Measurements from ENCODE around the gene C1orf21.

DNA sequence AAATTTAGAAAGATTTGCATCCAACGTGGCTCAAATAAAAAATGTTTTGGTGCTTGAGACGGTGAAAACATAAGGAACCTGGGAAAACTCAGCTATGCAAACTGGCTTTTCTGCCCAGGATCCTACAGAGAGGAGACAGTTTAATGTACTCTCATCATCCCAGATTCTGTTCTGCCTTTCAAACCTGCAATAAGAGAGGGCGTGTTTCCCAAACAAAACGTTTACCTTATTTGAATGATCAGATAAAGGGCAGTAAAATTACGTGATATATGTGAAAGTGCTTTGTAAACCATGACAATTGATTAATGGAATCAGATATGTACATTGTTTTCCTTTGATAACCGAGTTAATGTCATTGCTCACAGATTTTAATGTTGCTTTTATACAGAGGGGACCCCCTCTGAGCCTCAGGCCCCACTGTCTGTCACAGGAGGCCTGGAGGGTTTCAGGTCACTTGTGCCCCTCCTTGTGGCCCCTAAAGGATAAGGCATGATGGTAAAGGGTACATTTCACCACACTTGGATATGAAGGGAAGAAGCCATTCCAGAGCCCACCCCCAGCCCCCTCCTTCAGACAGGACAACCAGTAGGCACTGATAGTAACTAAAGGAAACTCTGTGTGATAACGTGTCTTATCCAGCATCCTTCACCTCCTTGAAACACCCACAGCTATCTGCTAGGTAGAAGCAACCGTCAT is 210.3 kb downstream of the C1orf21 start:
- TF ChIP-seq, protein P1, sequence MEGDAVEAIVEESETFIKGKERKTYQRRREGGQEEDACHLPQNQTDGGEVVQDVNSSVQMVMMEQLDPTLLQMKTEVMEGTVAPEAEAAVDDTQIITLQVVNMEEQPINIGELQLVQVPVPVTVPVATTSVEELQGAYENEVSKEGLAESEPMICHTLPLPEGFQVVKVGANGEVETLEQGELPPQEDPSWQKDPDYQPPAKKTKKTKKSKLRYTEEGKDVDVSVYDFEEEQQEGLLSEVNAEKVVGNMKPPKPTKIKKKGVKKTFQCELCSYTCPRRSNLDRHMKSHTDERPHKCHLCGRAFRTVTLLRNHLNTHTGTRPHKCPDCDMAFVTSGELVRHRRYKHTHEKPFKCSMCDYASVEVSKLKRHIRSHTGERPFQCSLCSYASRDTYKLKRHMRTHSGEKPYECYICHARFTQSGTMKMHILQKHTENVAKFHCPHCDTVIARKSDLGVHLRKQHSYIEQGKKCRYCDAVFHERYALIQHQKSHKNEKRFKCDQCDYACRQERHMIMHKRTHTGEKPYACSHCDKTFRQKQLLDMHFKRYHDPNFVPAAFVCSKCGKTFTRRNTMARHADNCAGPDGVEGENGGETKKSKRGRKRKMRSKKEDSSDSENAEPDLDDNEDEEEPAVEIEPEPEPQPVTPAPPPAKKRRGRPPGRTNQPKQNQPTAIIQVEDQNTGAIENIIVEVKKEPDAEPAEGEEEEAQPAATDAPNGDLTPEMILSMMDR (IDR thresholded peaks at IDR 0.05), result no peak
- no peak for TF ChIP-seq POLR2A (IDR thresholded peaks at IDR 0.05)
